Trophoblast cell (in vitro differentiated cells and primary cell): Measurements from ENCODE around the gene TMEM272.
"Not testable (repeated sequence)": the region's sequence is repeated elsewhere in the genome, so short reads cannot be mapped to it uniquely, and the experiment has no call there.

Experiments
- DNase-seq, 2 donors: peaks; one replicate each; pipeline ENCODE4 v3.0.0-alpha.2; 2016
- H2AFZ ChIP-seq: 2 replicates; pipeline ENCODE4 v1.6.1; 2013; ENCODE audit warnings: low read length, moderate library complexity, mild to moderate bottlenecking; ENCODE audit not compliant: insufficient read depth, poor library complexity
- H2AK5ac ChIP-seq: 2 replicates; pipeline ENCODE4 v1.6.1; 2013; ENCODE audit warnings: mild to moderate bottlenecking, low read length
- H2BK120ac ChIP-seq: 2 replicates; pipeline ENCODE4 v1.6.1; 2013; ENCODE audit warnings: low read length, mild to moderate bottlenecking, moderate library complexity; ENCODE audit not compliant: insufficient read depth, poor library complexity
- H2BK12ac ChIP-seq: 2 replicates; pipeline ENCODE4 v1.6.1; 2013; ENCODE audit warnings: mild to moderate bottlenecking, low read length, moderate library complexity
- H2BK5ac ChIP-seq: 2 replicates; pipeline ENCODE4 v1.6.1; 2013; ENCODE audit warnings: low read length, low read depth, moderate library complexity, mild to moderate bottlenecking; ENCODE audit not compliant: poor library complexity
- H3K14ac ChIP-seq: 2 replicates; pipeline ENCODE4 v1.6.1; 2013; ENCODE audit warnings: mild to moderate bottlenecking, low read length
- H3K18ac ChIP-seq: 2 replicates; pipeline ENCODE4 v1.6.1; 2013; ENCODE audit warnings: mild to moderate bottlenecking, low read length
- H3K23ac ChIP-seq: 2 replicates; pipeline ENCODE4 v1.6.1; 2013; ENCODE audit warnings: low read length
- H3K27ac ChIP-seq: 2 replicates; pipeline ENCODE4 v1.5.1; 2013; ENCODE audit warnings: low read depth, mild to moderate bottlenecking, inconsistent platforms, low read length, moderate library complexity
- H3K27me3 ChIP-seq: 2 replicates; pipeline ENCODE4 v1.6.1; 2013; ENCODE audit warnings: inconsistent platforms, mild to moderate bottlenecking, low read length, moderate library complexity; ENCODE audit not compliant: insufficient read depth
- H3K36me3 ChIP-seq, 2 experiments: 1 replicate in 1 of 2; 2 replicates in 1 of 2; pipeline ENCODE4 v1.6.1; 2013; ENCODE audit warnings: low read length in 2 of 2, mild to moderate bottlenecking in 2 of 2, moderate library complexity in 1 of 2; ENCODE audit not compliant: insufficient read depth in 2 of 2, control insufficient read depth in 1 of 2
- H3K4ac ChIP-seq: 2 replicates; pipeline ENCODE4 v1.6.1; 2013; ENCODE audit warnings: low read depth, mild to moderate bottlenecking, low read length, moderate library complexity
- H3K4me1 ChIP-seq, 2 experiments: 1 replicate in 1 of 2; 2 replicates in 1 of 2; pipeline ENCODE4 v1.6.1; 2013; ENCODE audit warnings: low read length in 2 of 2, mild to moderate bottlenecking in 2 of 2, moderate library complexity in 1 of 2; ENCODE audit not compliant: insufficient read depth in 2 of 2, control insufficient read depth in 1 of 2
- H3K4me2 ChIP-seq: 2 replicates; pipeline ENCODE4 v1.6.1; 2013; ENCODE audit warnings: inconsistent platforms, mild to moderate bottlenecking, low read length, moderate library complexity
- H3K4me3 ChIP-seq: 2 replicates; pipeline ENCODE4 v1.5.1; 2013; ENCODE audit warnings: mild to moderate bottlenecking, low read depth, low read length, inconsistent platforms
- H3K79me1 ChIP-seq: one replicate; pipeline ENCODE4 v1.6.1; 2013; ENCODE audit warnings: low read length
- H3K79me2 ChIP-seq: 2 replicates; pipeline ENCODE4 v1.6.1; 2013; ENCODE audit warnings: low read length, mild to moderate bottlenecking; ENCODE audit not compliant: control insufficient read depth, insufficient read depth, poor library complexity
- H3K9ac ChIP-seq: 2 replicates; pipeline ENCODE4 v1.6.1; 2013; ENCODE audit warnings: mild to moderate bottlenecking, low read length
- H3K9me3 ChIP-seq: 2 replicates; pipeline ENCODE4 v1.6.1; 2013; ENCODE audit warnings: low read depth, mild to moderate bottlenecking, control low read depth, inconsistent platforms, low read length; ENCODE audit not compliant: insufficient read depth
- H4K12ac ChIP-seq: 2 replicates; pipeline ENCODE4 v1.6.1; 2013; ENCODE audit warnings: low read depth, mild to moderate bottlenecking, low read length, moderate library complexity
- H4K8ac ChIP-seq: 2 replicates; pipeline ENCODE4 v1.6.1; 2013; ENCODE audit warnings: low read depth, mild to moderate bottlenecking, low read length, moderate library complexity
- H4K91ac ChIP-seq: one replicate; pipeline ENCODE4 v1.6.1; 2013; ENCODE audit warnings: low read depth, mild to moderate bottlenecking, low read length, moderate library complexity
- WGBS: extraction: QIAGEN DNeasy Blood & Tissue Kit; methylation state at CpG from one replicate; pipeline ENCODE4 v1.1.7; 2013; ENCODE audit warnings: missing lambda C conversion rate; ENCODE audit not compliant: insufficient read length, insufficient coverage; ENCODE audit errors: extremely low coverage; 5-methylcytosine and 5-hydroxymethylcytosine counted together

Gene TMEM272

DNA sequence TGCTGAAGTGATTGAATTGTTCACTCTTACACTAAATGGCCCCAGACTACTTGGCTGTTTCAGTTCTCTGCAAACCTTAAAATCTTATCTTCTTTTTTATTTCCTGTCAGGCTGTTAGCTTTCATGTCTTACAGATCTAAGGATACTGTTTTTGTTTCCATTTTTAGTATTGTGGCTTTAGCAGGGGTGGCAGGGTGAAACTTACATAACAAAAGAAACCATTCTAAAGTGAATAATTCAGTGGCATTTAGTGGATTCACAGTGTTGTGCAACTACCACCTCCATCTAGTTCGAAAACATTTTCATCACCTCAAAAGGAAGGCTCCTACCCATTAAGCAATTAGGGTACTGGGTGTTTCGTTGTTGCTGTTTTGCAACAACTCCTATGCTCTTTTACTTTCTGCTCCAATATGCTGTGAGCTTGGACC lies 19.8 kb downstream of the TMEM272 start:
- no peak overlapping the region for H2BK5ac ChIP-seq
- H3K4ac ChIP-seq: no peak overlapping the region
- H3K4me3 ChIP-seq: no peak overlapping the region
- no peaks in the 10 kb centered on the region for H3K27me3 ChIP-seq
- no peak overlapping the region for H3K4me2 ChIP-seq
- no peak overlapping the region for H2AK5ac ChIP-seq
- no peaks in the 10 kb centered on the region for H3K79me1 ChIP-seq
- H4K12ac ChIP-seq: no peak overlapping the region
- no peak overlapping the region for H2BK12ac ChIP-seq
- no peak overlapping the region for H3K27ac ChIP-seq
- H4K91ac ChIP-seq: no peak overlapping the region
- H4K8ac ChIP-seq: no peak overlapping the region
- no peak for DNase-seq
- H3K9me3 ChIP-seq: no peaks in the 10 kb centered on the region
- H2AFZ ChIP-seq: no peak overlapping the region
- no peak overlapping the region for H3K23ac ChIP-seq
- no peak overlapping the region for H3K14ac ChIP-seq
- WGBS: no CpG with 5 or more reads among the region's 2 CpGs
- no peaks in the 10 kb centered on the region for H3K36me3 ChIP-seq
- H3K4me1 ChIP-seq: no peaks in the 10 kb centered on the region
- H3K18ac ChIP-seq: no peak overlapping the region
- no peak overlapping the region for H2BK120ac ChIP-seq
- H3K79me2 ChIP-seq: no peaks in the 10 kb centered on the region
- H3K9ac ChIP-seq: no peak overlapping the region

DNA sequence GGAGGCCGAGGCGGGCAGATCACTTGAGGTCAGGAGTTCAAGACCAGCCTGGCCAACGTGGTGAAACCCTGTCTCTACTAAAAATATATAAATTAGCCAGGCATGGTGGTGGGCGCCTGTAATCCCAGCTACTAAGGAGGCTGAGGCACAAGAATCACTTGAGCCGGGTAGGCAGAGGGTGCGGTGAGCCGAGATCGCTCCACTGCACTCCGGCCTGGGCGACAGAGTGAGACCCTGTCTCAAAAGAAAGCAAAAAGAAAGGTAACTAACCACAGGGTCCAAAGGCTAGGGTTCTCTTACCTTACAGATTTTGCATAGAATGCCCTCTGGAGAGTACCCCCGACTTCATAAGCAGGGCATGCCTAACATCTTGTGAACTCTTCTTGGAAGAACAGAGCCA lies 20.3 kb downstream of the TMEM272 start:
- H3K27ac ChIP-seq, H4K12ac ChIP-seq, H3K14ac ChIP-seq, H2BK5ac ChIP-seq, H3K79me1 ChIP-seq, H3K27me3 ChIP-seq, H3K18ac ChIP-seq, H3K4me1 ChIP-seq, H3K23ac ChIP-seq, H2AFZ ChIP-seq, H3K4me2 ChIP-seq, H2BK12ac ChIP-seq, H3K9me3 ChIP-seq, H4K91ac ChIP-seq, H4K8ac ChIP-seq, H2AK5ac ChIP-seq, H3K36me3 ChIP-seq, H2BK120ac ChIP-seq, H3K4me3 ChIP-seq, DNase-seq, H3K79me2 ChIP-seq, H3K4ac ChIP-seq, H3K9ac ChIP-seq: not testable (repeated sequence)
- WGBS: no CpG with 5 or more reads among the region's 11 CpGs

DNA sequence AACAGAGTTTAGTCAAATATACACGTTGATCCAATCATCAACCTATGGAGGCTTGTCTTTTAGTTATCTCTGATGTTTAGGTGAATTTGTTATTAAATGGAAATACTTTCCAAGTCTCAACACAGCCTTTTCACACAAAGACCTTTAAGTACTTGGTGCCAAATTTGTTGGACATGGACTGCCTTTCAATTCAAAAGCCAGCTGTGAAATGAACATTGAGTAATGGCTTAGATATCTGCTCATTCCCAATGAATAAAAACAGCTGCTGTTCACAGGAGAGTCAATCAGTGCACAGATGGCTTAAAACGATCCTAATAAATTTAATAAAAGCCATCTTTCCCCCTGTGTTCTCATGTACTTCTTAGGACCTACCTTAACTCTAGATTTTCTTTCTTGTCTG lies 21.1 kb downstream of the TMEM272 start:
- no CpG with 5 or more reads among the region's 2 CpGs for WGBS
- H3K9me3 ChIP-seq: no peaks in the 10 kb centered on the region
- no peak overlapping the region for H2AFZ ChIP-seq
- no peak overlapping the region for H3K4ac ChIP-seq
- H2BK5ac ChIP-seq: no peak overlapping the region
- H4K12ac ChIP-seq: no peak overlapping the region
- H3K23ac ChIP-seq: no peak overlapping the region
- no peak overlapping the region for H3K14ac ChIP-seq
- no peaks in the 10 kb centered on the region for H3K4me1 ChIP-seq
- H2BK120ac ChIP-seq: no peak overlapping the region
- no peaks in the 10 kb centered on the region for H3K79me1 ChIP-seq
- H3K18ac ChIP-seq: no peak overlapping the region
- no peaks in the 10 kb centered on the region for H3K27me3 ChIP-seq
- H3K79me2 ChIP-seq: no peaks in the 10 kb centered on the region
- no peak overlapping the region for H3K4me2 ChIP-seq
- no peak overlapping the region for H3K9ac ChIP-seq
- no peak overlapping the region for H3K4me3 ChIP-seq
- DNase-seq: no peak
- no peak overlapping the region for H3K27ac ChIP-seq
- no peak overlapping the region for H2BK12ac ChIP-seq
- H3K36me3 ChIP-seq: no peaks in the 10 kb centered on the region
- no peak overlapping the region for H2AK5ac ChIP-seq
- no peak overlapping the region for H4K91ac ChIP-seq
- no peak overlapping the region for H4K8ac ChIP-seq

DNA sequence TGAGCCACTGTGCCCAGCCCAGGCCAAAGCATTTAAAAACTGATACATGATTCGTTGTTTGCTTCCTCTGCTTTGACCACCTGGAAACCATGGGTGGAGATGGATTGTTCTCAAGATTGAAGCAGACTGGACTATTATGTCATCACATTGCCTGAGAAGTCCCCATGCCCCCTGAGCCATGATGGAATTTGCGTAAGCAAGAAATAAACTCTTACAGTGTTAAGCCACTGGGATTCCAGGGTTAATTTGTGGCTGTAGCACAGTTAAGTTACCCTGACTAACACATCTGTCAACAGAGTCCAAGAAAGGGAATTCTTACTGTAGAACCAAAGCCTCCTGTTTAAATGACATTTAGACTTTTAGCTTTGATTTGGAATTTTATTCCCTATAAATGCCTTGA lies 21.6 kb downstream of the TMEM272 start:
- H2BK12ac ChIP-seq: no peak overlapping the region
- H3K27me3 ChIP-seq: no peaks in the 10 kb centered on the region
- H4K8ac ChIP-seq: no peak overlapping the region
- H3K27ac ChIP-seq: no peak overlapping the region
- H4K91ac ChIP-seq: no peak overlapping the region
- no peaks in the 10 kb centered on the region for H3K9me3 ChIP-seq
- H3K4me2 ChIP-seq: no peak overlapping the region
- H3K18ac ChIP-seq: no peak overlapping the region
- no peak overlapping the region for H3K4ac ChIP-seq
- no peak overlapping the region for H2BK120ac ChIP-seq
- no peaks in the 10 kb centered on the region for H3K79me2 ChIP-seq
- no peaks in the 10 kb centered on the region for H3K4me1 ChIP-seq
- no peak overlapping the region for H3K14ac ChIP-seq
- no peaks in the 10 kb centered on the region for H3K79me1 ChIP-seq
- no peak overlapping the region for H2BK5ac ChIP-seq
- no peak overlapping the region for H3K9ac ChIP-seq
- no peak overlapping the region for H2AFZ ChIP-seq
- no peak overlapping the region for H3K23ac ChIP-seq
- no peak overlapping the region for H3K4me3 ChIP-seq
- no peak for DNase-seq
- no CpG with 5 or more reads among the region's 2 CpGs for WGBS
- no peaks in the 10 kb centered on the region for H3K36me3 ChIP-seq
- H2AK5ac ChIP-seq: no peak overlapping the region
- no peak overlapping the region for H4K12ac ChIP-seq
